Lower leg skin (tissue), 4 donors: ENCODE measurements around the gene B4GALNT3. TPM values are rescaled to one million over a fixed set of nuclear protein-coding genes. Genes with fewer than 3 reads are reported as not detected.

ENCODE experiments used
- DNase-seq, 2 donors: peaks; one replicate each; pipeline ENCODE4 v3.0.0-alpha.2; 2019; ENCODE audit warnings: low spot score in 2 of 2
- H3K4me3 ChIP-seq: fragments of 200-600 bp; sonication (generic); 2 replicates; pipeline ENCODE4 v1.5.1; 2017; ENCODE audit warnings: mild to moderate bottlenecking, low read depth; ENCODE audit not compliant: poor library complexity, severe bottlenecking
- POLR2A ChIP-seq, 2 donors: fragments of 450-650 bp; IDR thresholded peaks; one replicate each; pipeline ENCODE4 v1.6.1; 2016 to 2017; ENCODE audit warnings: antibody characterized with exemption in 2 of 2, mild to moderate bottlenecking in 1 of 2, moderate library complexity in 1 of 2
- WGBS, 2 donors: methylation state at CpG; one replicate each; pipeline ENCODE4 v1.1.5; 2018; 5-methylcytosine and 5-hydroxymethylcytosine counted together
- intact Hi-C: fragments of 100-400 bp; cut with DNase I; formaldehyde crosslinking; loops from one replicate; pipeline ENCODE4 v1.15.0; 2023; ENCODE audit warnings: low total_unique reads
- total RNA-seq, 4 donors: library from RNA; depleted of rRNA; stranded (reverse); fragments of >200 nt; gene quantifications; one replicate each; pipeline ENCODE4 v1.1.0, GENCODE V29; 2016
- TF ChIP-seq, protein P1 (sequence below), 3 donors: fragments of 450-650 bp; IDR thresholded peaks; one replicate each; pipeline ENCODE4 v1.5.1; 2016; ENCODE audit warnings: antibody characterized with exemption in 3 of 3, mild to moderate bottlenecking in 3 of 3, moderate library complexity in 2 of 3

B4GALNT3 gene
- total RNA-seq, 4 donors from 2014 or later: 35.8 to 65.4 (median 47.6) TPM

DNA sequence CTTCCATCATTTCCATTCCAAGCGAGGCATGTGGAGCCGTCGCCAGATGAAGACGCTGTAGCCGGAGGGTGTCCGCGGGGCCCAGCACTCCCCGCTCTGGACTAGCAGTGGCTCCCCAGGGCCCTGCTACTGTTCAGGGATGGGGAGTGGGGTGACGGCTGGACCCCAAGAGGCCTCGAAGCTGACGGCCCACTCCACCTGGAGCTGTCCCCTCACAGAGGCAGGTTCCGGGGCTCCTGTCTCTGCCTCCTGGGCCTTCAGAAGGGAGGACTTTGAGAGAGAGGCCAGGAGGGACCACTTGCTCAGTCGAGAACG is 101.6 kb downstream of the B4GALNT3 start:
- no peak overlapping the region for H3K4me3 ChIP-seq
- DNase-seq: no peak
- intact Hi-C loops: loop anchor here (10.0 kb wide), 2 partner anchors 393 to 1023 kb away; no protein-coding TSS in a partner anchor
- TF ChIP-seq, protein P1, sequence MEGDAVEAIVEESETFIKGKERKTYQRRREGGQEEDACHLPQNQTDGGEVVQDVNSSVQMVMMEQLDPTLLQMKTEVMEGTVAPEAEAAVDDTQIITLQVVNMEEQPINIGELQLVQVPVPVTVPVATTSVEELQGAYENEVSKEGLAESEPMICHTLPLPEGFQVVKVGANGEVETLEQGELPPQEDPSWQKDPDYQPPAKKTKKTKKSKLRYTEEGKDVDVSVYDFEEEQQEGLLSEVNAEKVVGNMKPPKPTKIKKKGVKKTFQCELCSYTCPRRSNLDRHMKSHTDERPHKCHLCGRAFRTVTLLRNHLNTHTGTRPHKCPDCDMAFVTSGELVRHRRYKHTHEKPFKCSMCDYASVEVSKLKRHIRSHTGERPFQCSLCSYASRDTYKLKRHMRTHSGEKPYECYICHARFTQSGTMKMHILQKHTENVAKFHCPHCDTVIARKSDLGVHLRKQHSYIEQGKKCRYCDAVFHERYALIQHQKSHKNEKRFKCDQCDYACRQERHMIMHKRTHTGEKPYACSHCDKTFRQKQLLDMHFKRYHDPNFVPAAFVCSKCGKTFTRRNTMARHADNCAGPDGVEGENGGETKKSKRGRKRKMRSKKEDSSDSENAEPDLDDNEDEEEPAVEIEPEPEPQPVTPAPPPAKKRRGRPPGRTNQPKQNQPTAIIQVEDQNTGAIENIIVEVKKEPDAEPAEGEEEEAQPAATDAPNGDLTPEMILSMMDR (IDR thresholded peaks at IDR 0.05): no peak
- no peak for TF ChIP-seq POLR2A (IDR thresholded peaks at IDR 0.05)
- WGBS, 2 donors: 82 to 92% methylated on average over 7 to 14 of the region's 14 CpGs

GRCh38 chr12:561908-562593 is 102.3 kb downstream of the B4GALNT3 start:
- TF ChIP-seq POLR2A (IDR thresholded peaks at IDR 0.05): no peak
- TF ChIP-seq, protein P1 (IDR thresholded peaks at IDR 0.05): no peak
- WGBS, 2 donors: 52 to 62% methylated on average over 15 to 18 of the region's 19 CpGs
- DNase-seq: peak in 1 of 2 donors; percentile 75
- no peak overlapping the region for H3K4me3 ChIP-seq
- intact Hi-C loops: loop anchor here (10.0 kb wide), 2 partner anchors 393 to 1023 kb away; no protein-coding TSS in a partner anchor

DNA sequence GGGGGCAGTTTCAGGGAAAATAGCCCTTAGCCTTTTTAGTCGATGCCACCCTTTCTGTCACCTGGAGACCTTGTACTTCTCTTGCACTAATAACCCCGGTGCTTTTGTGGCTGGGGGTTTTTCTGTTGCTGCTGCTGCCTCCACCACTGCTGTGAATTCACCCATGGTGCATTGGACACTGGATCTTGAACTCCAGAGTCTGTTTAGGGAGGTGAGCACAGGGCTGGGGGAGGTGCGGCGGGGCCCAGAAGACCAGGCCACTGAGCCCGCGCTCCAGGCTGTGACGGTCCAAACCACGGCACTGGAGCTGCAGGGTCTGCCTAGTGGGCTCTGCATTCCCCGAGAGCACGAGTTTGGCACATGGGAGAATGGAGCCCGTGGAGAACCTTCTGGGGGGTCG is 102.9 kb downstream of the B4GALNT3 start:
- TF ChIP-seq POLR2A (IDR thresholded peaks at IDR 0.05): no peak
- TF ChIP-seq, protein P1 (IDR thresholded peaks at IDR 0.05): no peak
- no peak for DNase-seq
- WGBS, 2 donors: 85 to 86% methylated on average over 10 to 12 of the region's 12 CpGs
- H3K4me3 ChIP-seq: no peak overlapping the region
- intact Hi-C loops: loop anchor here (10.0 kb wide), 2 partner anchors 392 to 1022 kb away; no protein-coding TSS in a partner anchor

DNA sequence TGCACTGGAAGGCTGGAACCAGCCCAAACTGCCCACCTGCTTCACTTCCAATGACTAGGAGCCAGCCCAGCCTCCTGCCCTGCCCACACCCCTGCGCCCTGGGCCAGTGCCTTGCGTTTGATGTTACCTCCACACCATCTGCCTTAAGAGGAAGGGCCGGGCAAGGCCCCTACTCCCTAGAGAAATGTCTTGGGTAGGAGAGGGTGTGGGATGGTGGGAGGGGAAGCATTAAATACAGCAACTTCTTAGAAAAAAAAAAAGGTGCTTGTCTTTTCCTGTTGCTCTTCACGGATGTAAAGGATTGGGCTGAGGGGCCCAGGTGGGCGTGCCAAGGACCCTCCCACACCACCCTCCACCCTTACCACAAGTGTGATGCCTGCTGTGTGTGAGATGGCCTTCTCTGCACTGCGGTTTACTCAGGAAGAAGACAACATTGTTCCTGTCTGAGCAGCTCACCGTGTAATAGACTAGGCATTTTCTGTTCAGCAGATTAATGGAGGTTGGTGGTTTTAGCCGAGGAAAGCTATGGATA is 103.6 kb downstream of the B4GALNT3 start:
- 68 to 69% methylated on average over 8 of the region's 8 CpGs for WGBS, 2 donors
- H3K4me3 ChIP-seq: no peak overlapping the region
- no peak for TF ChIP-seq POLR2A (IDR thresholded peaks at IDR 0.05)
- TF ChIP-seq, protein P1 (IDR thresholded peaks at IDR 0.05): no peak
- intact Hi-C loops: loop anchor here (10.0 kb wide), 2 partner anchors 391 to 1021 kb away; no protein-coding TSS in a partner anchor
- no peak for DNase-seq

- WGBS, 2 donors: 56 to 58% methylated on average over 7 of the region's 7 CpGs
- H3K4me3 ChIP-seq: no peak overlapping the region
- TF ChIP-seq, protein P1 (IDR thresholded peaks at IDR 0.05): no peak
- no peak for TF ChIP-seq POLR2A (IDR thresholded peaks at IDR 0.05)
- intact Hi-C loops: loop anchor here (10.0 kb wide), 2 partner anchors 391 to 1021 kb away; no protein-coding TSS in a partner anchor
- no peak for DNase-seq
These were observed 104.1 kb downstream of the B4GALNT3 start for GRCh38 chr12:563787-564298.
